Astrocyte (in vitro differentiated cells and primary cell): ENCODE results near the gene P3H3.

ENCODE experiments used
- EZH2 ChIP-seq: IDR thresholded peaks from 2 replicates; pipeline ENCODE4 v1.6.1; 2012; ENCODE audit warnings: mild to moderate bottlenecking, low read length, inconsistent platforms; ENCODE audit not compliant: insufficient read depth
- TF ChIP-seq, protein P1 (sequence below): IDR thresholded peaks from 2 replicates; pipeline ENCODE4 v1.5.1; 2011; ENCODE audit warnings: low read depth, mild to moderate bottlenecking, inconsistent platforms, low read length, moderate library complexity; ENCODE audit not compliant: insufficient read depth

DNA sequence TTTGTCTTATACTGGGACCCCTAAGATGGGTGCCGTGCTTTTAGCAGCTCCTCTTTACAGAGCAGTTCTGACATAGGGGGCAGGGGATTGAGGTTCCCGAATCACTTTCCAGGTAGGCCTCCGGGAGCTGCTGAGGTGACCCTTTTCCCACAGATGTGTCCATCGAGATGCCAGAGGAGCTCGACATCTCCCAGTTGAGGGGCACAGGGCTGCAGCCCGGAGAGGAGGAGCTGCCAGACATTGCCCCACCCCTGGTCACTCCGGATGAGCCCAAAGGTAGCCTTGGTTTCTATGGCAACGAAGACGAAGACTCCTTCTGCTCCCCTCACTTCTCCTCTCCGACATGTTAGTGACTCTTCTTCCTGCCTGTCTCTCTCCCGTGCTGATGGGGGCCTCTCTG, 34.8 kb downstream of the P3H3 start:
- TF ChIP-seq, protein P1, sequence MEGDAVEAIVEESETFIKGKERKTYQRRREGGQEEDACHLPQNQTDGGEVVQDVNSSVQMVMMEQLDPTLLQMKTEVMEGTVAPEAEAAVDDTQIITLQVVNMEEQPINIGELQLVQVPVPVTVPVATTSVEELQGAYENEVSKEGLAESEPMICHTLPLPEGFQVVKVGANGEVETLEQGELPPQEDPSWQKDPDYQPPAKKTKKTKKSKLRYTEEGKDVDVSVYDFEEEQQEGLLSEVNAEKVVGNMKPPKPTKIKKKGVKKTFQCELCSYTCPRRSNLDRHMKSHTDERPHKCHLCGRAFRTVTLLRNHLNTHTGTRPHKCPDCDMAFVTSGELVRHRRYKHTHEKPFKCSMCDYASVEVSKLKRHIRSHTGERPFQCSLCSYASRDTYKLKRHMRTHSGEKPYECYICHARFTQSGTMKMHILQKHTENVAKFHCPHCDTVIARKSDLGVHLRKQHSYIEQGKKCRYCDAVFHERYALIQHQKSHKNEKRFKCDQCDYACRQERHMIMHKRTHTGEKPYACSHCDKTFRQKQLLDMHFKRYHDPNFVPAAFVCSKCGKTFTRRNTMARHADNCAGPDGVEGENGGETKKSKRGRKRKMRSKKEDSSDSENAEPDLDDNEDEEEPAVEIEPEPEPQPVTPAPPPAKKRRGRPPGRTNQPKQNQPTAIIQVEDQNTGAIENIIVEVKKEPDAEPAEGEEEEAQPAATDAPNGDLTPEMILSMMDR = no peak
- TF ChIP-seq EZH2 = no peak
